Retinal pigment epithelial cell (primary cell): Measurements from ENCODE around the gene LIAS.

Experiments
- DNase-seq: peaks from one replicate; pipeline ENCODE4 v3.0.0-alpha.2; 2010; ENCODE audit warnings: low read depth
- H3K4me3 ChIP-seq: 2 replicates; pipeline ENCODE4 v1.5.1; 2011; ENCODE audit warnings: mild to moderate bottlenecking, low read length, control low read depth, moderate library complexity
- CTCF ChIP-seq: conservative IDR thresholded peaks from 2 replicates; pipeline ENCODE4 v1.5.1; 2011; ENCODE audit warnings: low read depth, low read length, control low read depth, inconsistent platforms

The LIAS gene

GRCh38 chr4:39446842-39447573 is 11.8 kb upstream of the LIAS start:
- no peak for DNase-seq
- TF ChIP-seq CTCF, result peak; percentile 35

DNA sequence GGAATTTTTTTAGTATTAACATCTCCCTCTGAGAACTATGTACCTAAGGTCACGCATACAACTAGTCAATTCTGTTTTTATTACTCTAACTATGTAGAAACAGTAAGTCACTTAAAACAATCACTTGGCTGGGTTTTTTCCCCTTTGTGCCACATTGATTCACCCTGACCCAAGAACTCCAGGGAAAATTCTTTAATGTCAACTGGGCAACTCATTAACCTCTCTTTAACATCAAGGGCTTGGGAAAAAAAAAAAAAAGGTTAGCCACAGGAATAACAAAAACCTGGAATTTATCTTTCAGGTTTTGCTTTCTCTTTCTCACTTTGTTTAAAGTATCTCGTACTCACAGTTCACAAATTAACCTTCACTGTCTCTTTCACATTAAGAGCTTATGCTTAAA is 8.2 kb upstream of the LIAS start:
- no peak for TF ChIP-seq CTCF
- DNase-seq, result no peak
- no peak overlapping the region for H3K4me3 ChIP-seq

More at GRCh38 chr4:39446842-39447573, 11.8 kb upstream of the LIAS start:
- H3K4me3 ChIP-seq, result peak overlapping the region; percentile 47

DNA sequence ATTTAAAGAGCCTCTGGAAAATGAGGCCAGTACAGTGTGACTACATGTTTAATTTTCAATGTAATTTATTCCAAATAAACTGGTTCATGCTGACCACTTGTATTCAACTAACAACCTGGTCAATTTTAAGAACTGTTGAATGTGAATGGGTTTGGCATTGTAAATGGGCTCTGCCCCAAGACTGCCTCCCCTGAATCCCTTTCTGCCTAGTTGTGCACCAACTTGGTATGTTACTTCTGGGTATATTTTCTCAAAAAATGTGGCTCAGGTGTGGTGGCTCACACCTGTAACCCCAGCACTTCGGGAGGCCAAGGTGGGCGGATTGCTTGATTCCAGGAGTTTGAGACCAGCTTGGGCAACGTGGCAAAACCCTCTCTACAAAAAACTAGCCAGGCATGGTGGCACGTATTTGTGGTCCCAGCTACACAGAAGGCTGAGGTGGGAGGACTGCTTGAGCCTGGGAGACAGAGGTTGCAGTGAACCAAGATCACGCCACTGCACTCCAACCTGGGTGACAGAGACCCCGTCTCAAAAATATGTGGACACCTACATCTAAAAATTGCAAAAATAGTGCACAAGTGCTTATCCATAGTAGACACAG is 7.3 kb upstream of the LIAS start:
- no peak overlapping the region for H3K4me3 ChIP-seq
- no peak for TF ChIP-seq CTCF
- DNase-seq, result no peak

DNA sequence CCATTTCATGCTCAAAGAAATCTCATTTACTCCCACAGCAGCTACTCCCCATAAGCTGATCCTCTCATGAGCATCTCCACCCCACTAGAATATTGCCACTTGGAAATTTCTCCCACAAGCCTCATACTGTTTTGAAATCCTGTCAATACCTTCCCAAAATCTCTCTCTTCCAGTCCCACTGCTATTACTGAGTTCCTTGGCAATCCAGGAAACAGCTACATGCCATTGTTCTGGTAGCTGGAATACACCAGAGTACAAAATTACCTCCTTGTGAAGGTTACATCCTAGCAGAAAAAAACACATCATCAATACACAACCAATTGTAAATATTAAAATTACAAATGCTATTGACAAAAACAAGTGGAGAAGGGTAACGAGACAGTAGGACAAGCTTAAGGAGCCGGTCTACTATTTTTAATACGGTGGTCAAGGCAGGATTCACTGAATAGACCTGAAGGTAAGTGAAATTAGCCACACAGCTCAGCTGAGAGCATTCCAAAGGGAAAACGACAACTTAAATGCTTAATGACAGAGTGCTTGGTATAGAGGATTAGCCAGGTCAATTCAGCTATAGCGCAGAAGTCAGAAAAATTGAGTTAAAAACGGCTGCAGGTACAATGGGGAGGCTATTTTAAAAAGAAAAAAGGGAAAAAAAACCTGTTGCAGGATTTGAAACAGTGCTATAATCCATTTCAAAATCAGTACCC is 6.5 kb upstream of the LIAS start:
- no peak for DNase-seq
- H3K4me3 ChIP-seq, result no peak overlapping the region

DNA sequence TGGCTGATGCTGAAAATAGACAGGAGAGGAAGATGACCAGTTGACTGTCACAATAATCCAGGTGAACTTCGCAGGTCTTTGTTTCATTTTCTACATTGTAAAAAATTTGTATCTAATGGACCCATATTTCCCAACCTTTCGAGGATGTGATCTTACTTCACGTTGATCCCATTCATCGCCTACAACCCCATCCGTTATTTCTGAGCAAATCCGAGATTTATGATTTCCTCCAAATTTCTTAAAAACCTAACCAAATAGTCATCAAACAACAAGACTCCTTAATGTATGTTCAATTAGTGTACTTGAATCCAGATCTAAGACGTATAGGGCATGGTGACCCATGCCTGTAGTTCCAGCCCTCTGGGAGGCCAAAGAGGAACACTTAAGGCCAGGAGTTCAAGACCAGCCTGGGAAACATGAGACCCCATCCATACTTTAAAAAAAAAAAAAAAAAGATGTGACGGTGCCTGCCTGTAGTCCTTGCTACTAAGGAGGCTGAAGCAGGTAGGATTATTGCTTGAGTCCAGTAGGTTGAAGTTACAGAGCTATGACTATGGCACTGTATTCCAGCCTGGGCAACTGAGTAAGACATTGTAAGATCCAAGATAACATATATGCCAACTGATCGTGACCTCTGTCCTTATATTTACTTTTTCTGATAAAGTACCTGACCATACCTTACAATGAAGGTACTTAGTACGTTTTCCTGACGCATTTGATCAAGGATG is 5.8 kb upstream of the LIAS start:
- TF ChIP-seq CTCF, result no peak
- DNase-seq, result no peak
- no peak overlapping the region for H3K4me3 ChIP-seq

More for the DNA sequence above, 6.5 kb upstream of the LIAS start:
- TF ChIP-seq CTCF, result no peak

- TF ChIP-seq CTCF, result no peak
- H3K4me3 ChIP-seq, result no peak overlapping the region
- DNase-seq, result no peak
Observed at GRCh38 chr4:39453738-39454137, 5.1 kb upstream of the LIAS start.
